GM12873 (cell line): ENCODE data around the gene TTC9C.

ENCODE experiments used
- TF ChIP-seq, protein P1 (sequence below): IDR thresholded peaks from 2 replicates; pipeline ENCODE4 v1.5.1; 2012; ENCODE audit warnings: low read depth, mild to moderate bottlenecking, moderate library complexity, low read length, control low read depth; ENCODE audit not compliant: insufficient read depth; ENCODE audit errors: missing control alignments

The TTC9C gene

DNA sequence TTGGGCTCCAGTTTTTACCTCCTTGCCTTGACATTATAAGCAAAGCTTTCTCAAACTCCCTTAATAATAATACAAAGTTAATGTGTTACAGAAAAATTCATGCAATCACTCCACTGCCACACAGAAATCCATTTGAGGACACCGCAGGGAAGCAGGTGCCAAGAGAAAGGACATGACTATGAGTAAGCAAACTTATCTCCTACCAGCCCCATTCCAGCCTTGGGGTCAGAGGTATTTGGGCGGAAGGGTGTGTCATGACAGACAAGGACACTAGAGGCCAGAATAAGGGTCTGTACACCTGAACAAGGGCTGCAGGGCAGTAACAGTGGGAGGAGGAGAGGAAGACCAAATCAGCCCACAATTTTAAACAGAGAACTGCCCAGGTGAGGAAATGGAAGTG is 14.9 kb upstream of the TTC9C start:
- TF ChIP-seq, protein P1, sequence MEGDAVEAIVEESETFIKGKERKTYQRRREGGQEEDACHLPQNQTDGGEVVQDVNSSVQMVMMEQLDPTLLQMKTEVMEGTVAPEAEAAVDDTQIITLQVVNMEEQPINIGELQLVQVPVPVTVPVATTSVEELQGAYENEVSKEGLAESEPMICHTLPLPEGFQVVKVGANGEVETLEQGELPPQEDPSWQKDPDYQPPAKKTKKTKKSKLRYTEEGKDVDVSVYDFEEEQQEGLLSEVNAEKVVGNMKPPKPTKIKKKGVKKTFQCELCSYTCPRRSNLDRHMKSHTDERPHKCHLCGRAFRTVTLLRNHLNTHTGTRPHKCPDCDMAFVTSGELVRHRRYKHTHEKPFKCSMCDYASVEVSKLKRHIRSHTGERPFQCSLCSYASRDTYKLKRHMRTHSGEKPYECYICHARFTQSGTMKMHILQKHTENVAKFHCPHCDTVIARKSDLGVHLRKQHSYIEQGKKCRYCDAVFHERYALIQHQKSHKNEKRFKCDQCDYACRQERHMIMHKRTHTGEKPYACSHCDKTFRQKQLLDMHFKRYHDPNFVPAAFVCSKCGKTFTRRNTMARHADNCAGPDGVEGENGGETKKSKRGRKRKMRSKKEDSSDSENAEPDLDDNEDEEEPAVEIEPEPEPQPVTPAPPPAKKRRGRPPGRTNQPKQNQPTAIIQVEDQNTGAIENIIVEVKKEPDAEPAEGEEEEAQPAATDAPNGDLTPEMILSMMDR, result no peak

GRCh38 chr11:62715150-62716130 is 12.8 kb upstream of the TTC9C start:
- TF ChIP-seq, protein P1, result no peak

DNA sequence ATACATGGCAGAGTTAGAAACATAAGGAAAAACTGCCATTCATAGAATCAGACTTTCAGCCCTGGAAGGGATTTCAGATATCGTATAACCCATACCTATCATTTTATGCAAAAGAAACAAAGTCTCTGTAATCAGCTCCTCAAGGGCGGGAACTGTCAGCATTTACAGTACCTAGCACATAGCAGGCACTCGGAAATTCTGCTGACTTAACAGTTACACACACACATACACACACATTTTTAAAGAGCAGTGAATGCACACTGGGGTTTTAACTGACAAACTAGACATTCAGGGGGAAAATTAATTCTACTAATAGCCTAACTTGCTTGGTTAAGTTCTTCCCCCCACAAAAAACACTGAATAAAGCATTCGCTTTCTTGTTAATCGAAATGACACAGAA is 12.1 kb upstream of the TTC9C start:
- TF ChIP-seq, protein P1, result no peak

DNA sequence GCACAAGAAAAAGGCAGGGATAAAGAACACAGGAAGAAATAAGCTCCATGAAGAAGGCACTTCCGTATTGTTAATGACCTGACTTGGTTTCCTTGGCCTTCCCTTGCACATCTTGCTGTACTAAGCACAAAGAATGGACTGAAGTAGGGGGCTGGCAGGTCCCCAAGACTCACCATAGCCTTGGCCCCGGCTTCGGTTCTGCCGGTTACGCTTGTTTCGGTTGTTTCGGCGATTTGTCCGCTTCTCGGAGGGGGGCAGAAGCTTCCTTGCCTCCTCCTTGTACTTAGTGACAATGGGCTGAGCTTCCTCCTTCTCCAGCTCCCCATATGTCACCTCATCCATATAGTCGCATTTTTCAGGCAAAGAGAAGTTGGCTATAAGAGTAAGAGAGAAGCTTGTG is 11.5 kb upstream of the TTC9C start:
- TF ChIP-seq, protein P1, result no peak

DNA sequence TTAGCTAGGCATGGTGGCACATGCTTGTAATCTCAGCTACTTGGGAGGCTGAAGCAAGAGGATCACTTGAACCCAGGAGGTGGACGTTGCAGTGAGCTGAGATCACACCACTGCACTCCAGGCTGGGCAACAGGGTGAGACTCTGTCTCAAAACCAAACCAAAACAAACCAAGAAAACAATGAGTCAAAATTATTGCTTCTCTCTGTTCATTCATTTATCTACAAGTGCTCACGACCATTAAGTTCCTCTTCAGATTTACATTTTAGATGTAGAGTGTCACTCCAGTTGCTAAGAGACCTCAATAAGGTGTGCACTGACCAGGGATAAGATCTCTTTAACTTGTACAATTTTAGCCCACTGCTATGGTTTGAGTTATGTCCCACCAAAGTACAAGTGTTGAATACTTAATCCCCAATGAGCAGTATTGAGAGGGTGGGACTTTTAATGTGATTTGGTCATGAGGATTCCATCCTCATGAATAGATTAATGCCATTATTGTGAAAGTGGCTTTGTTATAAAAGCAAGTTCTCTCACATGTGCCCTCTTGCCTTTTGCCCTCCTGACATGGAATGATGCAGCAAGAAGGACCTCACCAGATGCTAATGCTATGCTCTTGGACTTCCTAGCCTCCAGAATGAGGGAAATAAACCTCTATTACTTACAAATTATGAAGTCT is 8.8 kb upstream of the TTC9C start:
- TF ChIP-seq, protein P1, result no peak

GRCh38 chr11:62721994-62722393 is 6.3 kb upstream of the TTC9C start:
- TF ChIP-seq, protein P1, result no peak

DNA sequence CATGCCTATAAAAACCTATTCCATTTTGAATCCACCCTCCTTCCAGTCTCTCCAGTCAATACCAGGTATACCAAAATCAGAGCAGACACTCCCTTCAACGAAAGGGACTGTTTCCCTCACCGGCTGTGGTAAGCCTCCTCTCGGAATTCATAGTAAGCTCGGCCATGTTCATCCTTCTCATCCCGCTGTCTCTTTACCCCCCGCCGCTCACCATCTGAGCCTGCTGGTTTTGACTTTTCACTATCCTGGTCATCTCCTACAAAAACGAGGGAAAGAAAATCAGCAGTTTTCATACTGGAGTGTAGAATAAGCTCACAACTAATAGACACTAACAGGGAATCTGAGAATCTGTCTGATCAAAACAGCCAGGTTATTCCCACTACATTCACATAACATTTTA is 4.1 kb upstream of the TTC9C start:
- TF ChIP-seq, protein P1, result no peak
